Prostate gland (tissue), 2 donors: ENCODE results near the gene POLH. TPM values are rescaled to one million over a fixed set of nuclear protein-coding genes. Genes with fewer than 3 reads are reported as not detected.

ENCODE experiments used
- DNase-seq: peaks from one replicate; pipeline ENCODE4 v3.0.0-alpha.2; 2019; ENCODE audit warnings: low spot score
- H3K27ac ChIP-seq, 2 donors: fragments of 200-600 bp; sonication (generic); 2 replicates each; pipeline ENCODE4 v1.5.1; 2017 to 2019
- H3K27me3 ChIP-seq: fragments of 200-600 bp; sonication (generic); replicated peaks from 2 replicates; pipeline ENCODE4 v1.5.1; 2019; ENCODE audit not compliant: insufficient read depth
- H3K36me3 ChIP-seq, 2 donors: fragments of 200-600 bp; sonication (generic); 1 replicate in 1 of 2; 2 replicates in 1 of 2; pipeline versions ENCODE4 v1.5.1 to v1.8.1; 2017 to 2019
- H3K4me1 ChIP-seq: fragments of 200-600 bp; sonication (generic); replicated peaks from 2 replicates; pipeline ENCODE4 v1.5.1; 2019
- H3K4me3 ChIP-seq, 2 donors: fragments of 200-600 bp; sonication (generic); 2 replicates each; pipeline ENCODE4 v1.5.1; 2017 to 2019
- H3K9me3 ChIP-seq: fragments of 200-600 bp; sonication (generic); 2 replicates; pipeline ENCODE4 v1.5.1; 2017
- CTCF ChIP-seq, 4 experiments: fragments of 200-600 bp in 2 of 4; fragments of 450-650 bp in 2 of 4; sonication (generic) in 2 of 4; IDR thresholded peaks; 1 replicate in 3 of 4; 2 replicates in 1 of 4; pipeline ENCODE4 v1.5.1; 2016 to 2019; ENCODE audit warnings: antibody characterized with exemption in 4 of 4, mild to moderate bottlenecking in 2 of 4, moderate library complexity in 2 of 4
- POLR2A ChIP-seq: fragments of 450-650 bp; IDR thresholded peaks from one replicate; pipeline ENCODE4 v1.6.1; 2016; ENCODE audit warnings: antibody characterized with exemption, mild to moderate bottlenecking
- POLR2AphosphoS5 ChIP-seq: sonication (generic); formaldehyde crosslinking; IDR thresholded peaks from one replicate; pipeline ENCODE4 v1.6.1; 2017; ENCODE audit warnings: antibody characterized with exemption
- WGBS: methylation state at CpG from one replicate; pipeline ENCODE4 v1.1.5; 2018; 5-methylcytosine and 5-hydroxymethylcytosine counted together
- intact Hi-C: fragments of 100-400 bp; cut with DNase I; formaldehyde crosslinking; loops from one replicate; pipeline ENCODE4 v1.14.2; 2022
- total RNA-seq, 2 donors: library from RNA; depleted of rRNA; stranded (reverse); fragments of >200 nt; gene quantifications; one replicate each; pipeline ENCODE4 v1.1.0, GENCODE V29; 2016

The POLH gene
- total RNA-seq, 2 donors from 2014 or later: 9.2 to 11.8 TPM

GRCh38 chr6:43575105-43575771 is 747 bp upstream of the POLH start:
- peak overlapping the region; percentile 30 to 72 for H3K27ac ChIP-seq
- no peak for DNase-seq

GRCh38 chr6:43578748-43579147 is 2.8 kb downstream of the POLH start:
- H3K4me3 ChIP-seq: no peak overlapping the region
- H3K27ac ChIP-seq: no peak overlapping the region
- 88% methylated on average over 3 of the region's 3 CpGs for WGBS
- intact Hi-C loops: no loop called here
- H3K9me3 ChIP-seq: no peaks in the 10 kb centered on the region
- TF ChIP-seq POLR2A (no peak), CTCF (IDR thresholded peaks at IDR 0.05) (no peak), POLR2AphosphoS5 (no peak)
- no peak for DNase-seq
- H3K4me1 ChIP-seq: no peaks in the 10 kb centered on the region
- no peaks in the 10 kb centered on the region for H3K27me3 ChIP-seq
- H3K36me3 ChIP-seq: peaks cover 0 to 2% of the 10 kb centered on the region in 2 donors

More at GRCh38 chr6:43575105-43575771, 747 bp upstream of the POLH start:
- WGBS: under 1% methylated on average over 37 of the region's 38 CpGs
- H3K27me3 ChIP-seq: no peaks in the 10 kb centered on the region
- H3K9me3 ChIP-seq: no peaks in the 10 kb centered on the region
- H3K4me1 ChIP-seq: no peaks in the 10 kb centered on the region
- no peaks in the 10 kb centered on the region for H3K36me3 ChIP-seq
- intact Hi-C loops: no loop called here
- peak overlapping the region; percentile 95 to 98 for H3K4me3 ChIP-seq
- TF ChIP-seq POLR2A (no peak), POLR2AphosphoS5 (no peak), CTCF (IDR thresholded peaks at IDR 0.05) (no peak)

GRCh38 chr6:43579171-43579570 is 3.2 kb downstream of the POLH start:
- H3K4me1 ChIP-seq: no peaks in the 10 kb centered on the region
- no peak for DNase-seq
- H3K27ac ChIP-seq: no peak overlapping the region
- intact Hi-C loops: no loop called here
- TF ChIP-seq CTCF (IDR thresholded peaks at IDR 0.05) (no peak), POLR2AphosphoS5 (no peak), POLR2A (no peak)
- no peaks in the 10 kb centered on the region for H3K27me3 ChIP-seq
- 69% methylated on average over 2 of the region's 2 CpGs for WGBS
- H3K36me3 ChIP-seq: peaks cover 0 to 6% of the 10 kb centered on the region in 2 donors
- no peaks in the 10 kb centered on the region for H3K9me3 ChIP-seq
- H3K4me3 ChIP-seq: no peak overlapping the region

GRCh38 chr6:43582911-43583310 is 6.9 kb downstream of the POLH start:
- Histone ChIP-seq H3K27ac (no peak overlapping the region), H3K4me1 (no peaks in the 10 kb centered on the region), H3K36me3 (peaks cover 3 to 8% of the 10 kb centered on the region in 2 donors), H3K9me3 (no peaks in the 10 kb centered on the region), H3K27me3 (no peaks in the 10 kb centered on the region), H3K4me3 (no peak overlapping the region)
- TF ChIP-seq POLR2A (no peak), CTCF (IDR thresholded peaks at IDR 0.05) (no peak)
- intact Hi-C loops: no loop called here
- no peak for DNase-seq
- 88% methylated on average over 5 of the region's 5 CpGs for WGBS

- no peak for TF ChIP-seq POLR2AphosphoS5
- TF ChIP-seq CTCF (IDR thresholded peaks at IDR 0.05): no peak
- no peak for TF ChIP-seq POLR2A
- no peak for DNase-seq
- 90% methylated on average over 7 of the region's 7 CpGs for WGBS
- Histone ChIP-seq H3K36me3 (peaks cover 3 to 8% of the 10 kb centered on the region in 2 donors), H3K9me3 (no peaks in the 10 kb centered on the region), H3K27me3 (no peaks in the 10 kb centered on the region), H3K27ac (no peak overlapping the region), H3K4me3 (no peak overlapping the region), H3K4me1 (no peaks in the 10 kb centered on the region)
- intact Hi-C loops: no loop called here
These were observed 9.0 kb downstream of the POLH start for GRCh38 chr6:43584892-43585570.
